Measurements from ENCODE around the gene RNF43.

Gene RNF43

DNA sequence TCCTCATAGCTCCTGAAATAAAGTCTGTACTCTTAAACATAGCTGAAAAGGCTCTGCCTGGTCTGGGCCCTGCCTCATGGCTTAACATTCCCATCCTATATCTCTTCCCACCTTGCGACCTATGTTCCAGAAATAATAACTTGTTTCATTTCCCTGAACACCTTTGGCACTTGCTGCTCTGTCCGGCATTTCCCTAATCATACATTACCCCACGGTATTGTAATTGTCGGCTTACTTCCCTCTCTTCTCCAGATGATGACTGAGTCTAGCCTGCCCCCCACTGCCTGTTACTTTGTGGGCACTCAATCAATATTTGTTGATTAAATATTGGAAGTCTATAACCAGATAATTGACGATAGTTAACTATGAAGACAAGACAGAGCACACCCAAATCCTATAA, 42.1 kb downstream of the RNF43 start:
- no peak overlapping the region for H3K4me3 ChIP-seq (ENCODE audit: control insufficient read depth, low read depth, low read length)
- no peak for DNase-seq (ENCODE audit: low read depth)
- TF ChIP-seq, protein P1, sequence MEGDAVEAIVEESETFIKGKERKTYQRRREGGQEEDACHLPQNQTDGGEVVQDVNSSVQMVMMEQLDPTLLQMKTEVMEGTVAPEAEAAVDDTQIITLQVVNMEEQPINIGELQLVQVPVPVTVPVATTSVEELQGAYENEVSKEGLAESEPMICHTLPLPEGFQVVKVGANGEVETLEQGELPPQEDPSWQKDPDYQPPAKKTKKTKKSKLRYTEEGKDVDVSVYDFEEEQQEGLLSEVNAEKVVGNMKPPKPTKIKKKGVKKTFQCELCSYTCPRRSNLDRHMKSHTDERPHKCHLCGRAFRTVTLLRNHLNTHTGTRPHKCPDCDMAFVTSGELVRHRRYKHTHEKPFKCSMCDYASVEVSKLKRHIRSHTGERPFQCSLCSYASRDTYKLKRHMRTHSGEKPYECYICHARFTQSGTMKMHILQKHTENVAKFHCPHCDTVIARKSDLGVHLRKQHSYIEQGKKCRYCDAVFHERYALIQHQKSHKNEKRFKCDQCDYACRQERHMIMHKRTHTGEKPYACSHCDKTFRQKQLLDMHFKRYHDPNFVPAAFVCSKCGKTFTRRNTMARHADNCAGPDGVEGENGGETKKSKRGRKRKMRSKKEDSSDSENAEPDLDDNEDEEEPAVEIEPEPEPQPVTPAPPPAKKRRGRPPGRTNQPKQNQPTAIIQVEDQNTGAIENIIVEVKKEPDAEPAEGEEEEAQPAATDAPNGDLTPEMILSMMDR (IDR thresholded peaks at IDR 0.05; ENCODE audit: control insufficient read depth, insufficient read depth, low read depth, low read length, missing control alignments): no peak

DNA sequence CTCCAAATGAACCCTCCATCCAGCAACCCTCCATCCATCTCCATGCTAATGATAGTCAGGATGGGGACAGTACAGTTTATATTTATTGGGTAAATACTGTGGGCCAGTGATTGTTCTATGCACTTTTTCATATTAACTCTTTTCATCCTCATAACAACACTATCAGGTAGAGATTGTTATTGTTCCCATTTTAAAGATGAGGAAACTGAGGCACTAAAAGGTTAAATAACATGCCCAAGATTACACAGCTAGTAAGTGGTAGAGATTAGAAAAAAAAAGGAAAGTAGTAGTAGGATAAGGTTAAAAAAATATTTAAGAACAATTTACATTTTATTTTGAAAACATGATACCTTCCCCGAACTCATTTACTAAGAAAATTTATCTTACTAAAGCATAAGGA, 43.4 kb downstream of the RNF43 start:
- no peak for DNase-seq (ENCODE audit: low read depth)
- TF ChIP-seq, protein P1 (IDR thresholded peaks at IDR 0.05; ENCODE audit: control insufficient read depth, insufficient read depth, low read depth, low read length, missing control alignments): no peak

GRCh38 chr17:58373003-58373402, 44.3 kb downstream of the RNF43 start:
- DNase-seq (ENCODE audit: low read depth): no peak
- TF ChIP-seq, protein P1 (IDR thresholded peaks at IDR 0.05; ENCODE audit: control insufficient read depth, insufficient read depth, low read depth, low read length, missing control alignments): no peak
- H3K4me3 ChIP-seq (ENCODE audit: control insufficient read depth, low read depth, low read length): no peak overlapping the region

More for the DNA sequence above, 43.4 kb downstream of the RNF43 start:
- no peak overlapping the region for H3K4me3 ChIP-seq (ENCODE audit: control insufficient read depth, low read depth, low read length)

DNA sequence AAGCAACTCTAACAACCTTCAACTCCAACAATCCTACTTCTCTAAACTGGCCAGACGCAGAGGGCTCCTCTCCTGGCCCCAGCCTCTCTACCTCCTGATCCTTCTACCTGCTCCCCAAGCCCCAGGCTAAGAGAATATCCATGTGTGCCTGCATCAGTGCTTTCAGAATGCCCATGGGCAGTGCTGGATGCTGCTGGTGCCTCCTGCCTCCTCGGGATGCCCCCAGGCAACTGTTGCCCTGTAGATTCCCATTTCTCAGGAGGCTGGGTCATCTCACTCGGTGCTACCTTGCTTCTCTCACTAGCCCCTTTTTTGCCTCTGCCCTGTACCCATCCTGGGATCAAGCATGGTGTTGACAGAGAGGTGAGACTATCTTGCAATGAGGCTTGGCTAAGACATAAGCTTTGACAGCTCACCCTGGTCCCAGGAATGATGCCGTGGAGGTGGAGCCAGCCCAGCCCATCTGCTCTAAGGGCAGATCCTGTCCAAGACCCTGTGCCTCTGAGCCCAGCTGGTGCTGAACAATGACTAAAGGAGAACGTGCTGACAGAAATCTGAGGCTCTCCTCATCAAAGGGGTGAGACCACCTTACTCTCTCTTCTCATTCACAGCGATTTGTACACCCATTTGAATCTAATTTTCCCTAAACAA, 45.9 kb downstream of the RNF43 start:
- DNase-seq (ENCODE audit: low read depth): no peak
- TF ChIP-seq, protein P1 (IDR thresholded peaks at IDR 0.05; ENCODE audit: control insufficient read depth, insufficient read depth, low read depth, low read length, missing control alignments): no peak
- no peak overlapping the region for H3K4me3 ChIP-seq (ENCODE audit: control insufficient read depth, low read depth, low read length)

- TF ChIP-seq, protein P1 (IDR thresholded peaks at IDR 0.05; ENCODE audit: control insufficient read depth, insufficient read depth, low read depth, low read length, missing control alignments): no peak
- no peak overlapping the region for H3K4me3 ChIP-seq (ENCODE audit: control insufficient read depth, low read depth, low read length)
- DNase-seq (ENCODE audit: low read depth): no peak
Measured at GRCh38 chr17:58370716-58371115, 46.6 kb downstream of the RNF43 start.

DNA sequence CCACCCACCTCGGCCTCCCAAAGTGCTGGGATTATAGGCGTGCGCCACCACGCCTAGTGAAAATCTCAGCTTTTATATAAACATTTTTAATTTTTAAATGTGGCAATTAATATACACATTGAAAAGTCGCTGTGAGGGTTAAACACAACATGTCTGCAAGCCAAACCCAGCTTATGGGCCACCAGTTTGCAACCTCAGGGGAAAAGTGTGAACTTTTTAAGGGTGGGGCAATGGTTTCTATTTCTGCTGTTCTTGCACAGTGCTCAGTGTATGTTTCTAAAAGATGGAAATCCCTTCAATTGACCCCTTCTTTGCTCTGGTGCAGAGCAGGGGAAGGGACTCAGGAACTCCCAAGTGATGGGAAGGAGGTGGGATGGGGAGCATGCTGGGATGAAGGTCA, 47.0 kb downstream of the RNF43 start:
- DNase-seq (ENCODE audit: low read depth): no peak
- H3K4me3 ChIP-seq (ENCODE audit: control insufficient read depth, low read depth, low read length): no peak overlapping the region
- TF ChIP-seq, protein P1 (IDR thresholded peaks at IDR 0.05; ENCODE audit: control insufficient read depth, insufficient read depth, low read depth, low read length, missing control alignments): no peak
